ENCODE results near the gene TP53RK.

TP53RK gene

DNA sequence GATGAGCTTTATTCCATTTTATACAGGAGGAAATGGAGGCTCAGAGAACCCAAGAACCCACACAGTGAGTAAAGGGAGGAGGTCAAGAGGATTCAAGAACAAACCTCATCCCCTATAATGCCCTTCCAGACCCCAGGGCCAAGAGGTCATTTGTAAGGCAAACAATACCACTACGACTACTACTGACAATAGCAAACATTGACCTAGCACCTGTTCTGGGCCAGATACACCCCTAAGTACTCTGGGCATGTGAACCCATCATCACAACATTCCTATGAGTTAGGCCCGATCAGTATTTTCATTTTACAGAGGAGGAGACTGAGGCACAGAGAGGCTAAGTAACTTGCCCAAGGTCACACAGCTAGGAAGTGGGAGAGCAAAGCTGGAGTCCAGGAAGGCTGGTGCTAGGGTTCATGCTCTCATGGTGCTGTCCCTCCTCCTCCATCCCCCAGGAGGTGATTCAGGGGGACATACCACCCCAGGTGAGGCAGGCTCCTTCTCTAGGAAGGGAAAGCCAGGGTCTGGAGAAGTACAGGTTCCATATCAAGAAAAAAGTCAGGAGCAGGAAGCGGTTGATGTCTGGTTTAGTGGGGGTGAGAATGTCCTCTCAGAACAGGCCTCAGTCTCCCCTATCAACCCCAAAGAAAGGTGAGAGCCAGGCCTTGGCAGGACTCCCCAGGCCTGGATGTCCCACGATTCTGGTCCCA is 51.7 kb downstream of the TP53RK start:
- no peak for DNase-seq

- DNase-seq = no peak
These were observed 52.2 kb downstream of the TP53RK start for GRCh38 chr20:46637020-46637419.

GRCh38 chr20:46636514-46636913 is 52.7 kb downstream of the TP53RK start:
- DNase-seq = no peak

DNA sequence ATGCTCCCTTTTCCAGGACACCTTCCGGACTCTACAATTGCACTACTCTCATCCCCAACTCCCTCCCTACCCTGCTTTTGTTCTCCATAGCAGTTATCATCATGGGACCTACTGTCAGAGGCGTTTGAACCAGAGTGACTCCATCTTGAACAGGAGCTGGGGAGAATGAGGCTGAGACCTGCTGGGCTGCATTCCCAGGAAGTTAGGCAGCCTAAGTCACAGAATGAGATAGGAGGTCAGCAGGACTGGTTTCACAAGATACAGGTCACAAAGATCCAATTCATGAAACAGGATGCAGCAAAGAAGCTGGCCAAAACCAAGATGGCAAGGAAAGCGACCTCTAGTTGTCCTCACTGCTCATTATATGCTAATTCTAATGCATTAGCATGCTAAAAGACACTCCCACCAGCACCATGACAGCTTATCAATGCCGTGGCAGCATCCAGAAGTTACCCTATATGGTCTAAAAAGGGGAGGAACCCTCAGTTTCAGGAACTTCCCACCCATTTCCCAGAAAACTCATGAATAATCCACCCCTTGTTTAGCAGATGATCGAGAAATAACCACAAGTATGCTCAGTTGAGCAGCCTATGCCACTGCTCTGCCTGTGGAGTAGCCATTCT is 53.6 kb downstream of the TP53RK start:
- no peak for DNase-seq

GRCh38 chr20:46634528-46634927 is 54.7 kb downstream of the TP53RK start:
- DNase-seq = no peak

Data from RPMI8226 (cell line).